C4-2B (cell line): ENCODE measurements around the gene TRAPPC1.

ENCODE experiments used
- CTCF ChIP-seq: fragments of 450-650 bp; conservative IDR thresholded peaks from 2 replicates; pipeline ENCODE4 v1.5.1; 2017; ENCODE audit warnings: mild to moderate bottlenecking
- ZFX ChIP-seq: fragments of 450-650 bp; IDR thresholded peaks from 2 replicates; pipeline ENCODE4 v1.6.1; 2017

GRCh38 chr17:7909089-7909488, 22.7 kb downstream of the TRAPPC1 start:
- no peak for TF ChIP-seq CTCF
- no peak for TF ChIP-seq ZFX
